T-helper 1 cell treated with Interleukin-12 subunit alpha and Interleukin-12 subunit beta and Interleukin-4 antibody, amounts not matched to agents 30 μg/mL and 1 μg/mL, for 36 hours (primary cell): ENCODE data around the gene CDH20.
"Not testable (repeated sequence)": the region's sequence is repeated elsewhere in the genome, so short reads cannot be mapped to it uniquely, and the experiment has no call there.

Source experiments
- H3K27ac Mint-ChIP-seq: one replicate; pipeline ENCODE4 v1.8.0; 2021; ENCODE audit warnings: mild to moderate bottlenecking, mixed read lengths
- H3K27me3 Mint-ChIP-seq: one replicate; pipeline ENCODE4 v1.8.0; 2021; ENCODE audit warnings: low read depth, mixed read lengths
- H3K36me3 Mint-ChIP-seq: one replicate; pipeline ENCODE4 v1.8.0; 2021; ENCODE audit warnings: low read depth, mixed read lengths
- H3K4me1 Mint-ChIP-seq: one replicate; pipeline ENCODE4 v1.8.0; 2021; ENCODE audit warnings: low read depth, mixed read lengths
- H3K4me3 Mint-ChIP-seq: one replicate; pipeline ENCODE4 v1.8.0; 2021; ENCODE audit warnings: mild to moderate bottlenecking, moderate library complexity, mixed read lengths
- H3K9me3 Mint-ChIP-seq: one replicate; pipeline ENCODE4 v1.8.0; 2021; ENCODE audit warnings: mixed read lengths

Gene CDH20

DNA sequence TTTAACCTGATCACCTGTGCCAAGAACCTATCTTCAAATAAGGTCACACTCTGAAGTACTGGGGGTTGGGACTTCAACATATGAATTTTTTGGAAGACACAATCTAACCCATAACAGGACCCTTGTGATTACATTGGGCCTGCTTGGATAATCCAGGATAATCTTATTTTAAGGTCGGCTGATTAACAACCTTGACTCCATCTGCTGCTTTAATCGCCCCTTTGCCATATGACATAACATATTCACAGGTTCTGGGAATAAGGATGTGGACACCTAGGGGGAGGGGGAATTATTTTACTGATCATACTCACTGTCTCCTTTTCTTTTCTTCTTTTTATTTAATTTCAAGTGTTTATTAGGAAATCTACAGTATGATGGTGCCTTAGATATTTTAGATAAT lies 34.8 kb downstream of the CDH20 start:
- Mint-ChIP-seq H3K4me1 (no peaks in the 10 kb centered on the region), H3K4me3 (no peak overlapping the region), H3K27ac (no peak overlapping the region), H3K9me3 (no peaks in the 10 kb centered on the region), H3K27me3 (no peaks in the 10 kb centered on the region), H3K36me3 (no peaks in the 10 kb centered on the region)

- not testable (repeated sequence) for H3K4me3 Mint-ChIP-seq, H3K36me3 Mint-ChIP-seq, H3K27me3 Mint-ChIP-seq, H3K4me1 Mint-ChIP-seq, H3K9me3 Mint-ChIP-seq, H3K27ac Mint-ChIP-seq
Measured at GRCh38 chr18:61369671-61370070, 36.4 kb downstream of the CDH20 start.

GRCh38 chr18:61371111-61371510 lies 37.9 kb downstream of the CDH20 start:
- Mint-ChIP-seq H3K9me3 (no peaks in the 10 kb centered on the region), H3K36me3 (no peaks in the 10 kb centered on the region), H3K4me1 (no peaks in the 10 kb centered on the region), H3K27ac (no peak overlapping the region), H3K4me3 (no peak overlapping the region), H3K27me3 (no peaks in the 10 kb centered on the region)

GRCh38 chr18:61379827-61380226 lies 46.6 kb downstream of the CDH20 start:
- no peaks in the 10 kb centered on the region for H3K4me1 Mint-ChIP-seq
- no peak overlapping the region for H3K4me3 Mint-ChIP-seq
- H3K36me3 Mint-ChIP-seq, result no peaks in the 10 kb centered on the region
- no peaks in the 10 kb centered on the region for H3K9me3 Mint-ChIP-seq
- H3K27ac Mint-ChIP-seq, result no peak overlapping the region
- H3K27me3 Mint-ChIP-seq, result no peaks in the 10 kb centered on the region

GRCh38 chr18:61388010-61388409 lies 54.8 kb downstream of the CDH20 start:
- no peaks in the 10 kb centered on the region for H3K27me3 Mint-ChIP-seq
- no peak overlapping the region for H3K27ac Mint-ChIP-seq
- H3K9me3 Mint-ChIP-seq, result no peaks in the 10 kb centered on the region
- H3K36me3 Mint-ChIP-seq, result no peaks in the 10 kb centered on the region
- no peak overlapping the region for H3K4me3 Mint-ChIP-seq
- no peaks in the 10 kb centered on the region for H3K4me1 Mint-ChIP-seq

- Mint-ChIP-seq H3K4me3 (no peak overlapping the region), H3K27ac (no peak overlapping the region), H3K9me3 (no peaks in the 10 kb centered on the region)
Measured at GRCh38 chr18:61394983-61395382, 61.8 kb downstream of the CDH20 start.

DNA sequence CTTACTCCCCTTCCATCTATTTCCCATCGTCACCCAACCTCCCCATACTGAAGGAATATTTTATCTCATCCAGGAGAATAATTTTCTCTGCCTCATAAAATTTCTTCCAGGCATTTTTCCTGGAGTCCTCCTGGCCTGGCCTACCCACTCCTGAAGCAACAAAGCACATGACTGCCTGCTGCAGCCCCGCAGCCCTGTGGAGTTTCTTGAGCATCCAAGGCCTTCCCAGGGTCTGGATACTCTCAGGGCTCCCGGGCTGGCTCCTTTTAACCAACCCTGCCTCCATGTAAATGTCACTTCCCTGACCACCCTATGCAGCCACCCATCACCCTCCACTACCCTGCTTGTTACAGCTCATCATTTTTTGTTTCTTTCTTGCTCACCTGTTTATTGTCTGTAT lies 64.0 kb downstream of the CDH20 start:
- no peaks in the 10 kb centered on the region for H3K9me3 Mint-ChIP-seq
- H3K27me3 Mint-ChIP-seq, result no peaks in the 10 kb centered on the region
- H3K4me1 Mint-ChIP-seq, result no peaks in the 10 kb centered on the region
- no peak overlapping the region for H3K27ac Mint-ChIP-seq
- no peaks in the 10 kb centered on the region for H3K36me3 Mint-ChIP-seq
- no peak overlapping the region for H3K4me3 Mint-ChIP-seq

More at GRCh38 chr18:61394983-61395382, 61.8 kb downstream of the CDH20 start:
- H3K4me1 Mint-ChIP-seq, result no peaks in the 10 kb centered on the region
- no peaks in the 10 kb centered on the region for H3K36me3 Mint-ChIP-seq
- H3K27me3 Mint-ChIP-seq, result no peaks in the 10 kb centered on the region

- no peak overlapping the region for H3K4me3 Mint-ChIP-seq
- H3K27ac Mint-ChIP-seq, result no peak overlapping the region
- H3K27me3 Mint-ChIP-seq, result no peaks in the 10 kb centered on the region
- no peaks in the 10 kb centered on the region for H3K36me3 Mint-ChIP-seq
- no peaks in the 10 kb centered on the region for H3K4me1 Mint-ChIP-seq
- no peaks in the 10 kb centered on the region for H3K9me3 Mint-ChIP-seq
Measured at GRCh38 chr18:61398961-61399705, 65.9 kb downstream of the CDH20 start.

DNA sequence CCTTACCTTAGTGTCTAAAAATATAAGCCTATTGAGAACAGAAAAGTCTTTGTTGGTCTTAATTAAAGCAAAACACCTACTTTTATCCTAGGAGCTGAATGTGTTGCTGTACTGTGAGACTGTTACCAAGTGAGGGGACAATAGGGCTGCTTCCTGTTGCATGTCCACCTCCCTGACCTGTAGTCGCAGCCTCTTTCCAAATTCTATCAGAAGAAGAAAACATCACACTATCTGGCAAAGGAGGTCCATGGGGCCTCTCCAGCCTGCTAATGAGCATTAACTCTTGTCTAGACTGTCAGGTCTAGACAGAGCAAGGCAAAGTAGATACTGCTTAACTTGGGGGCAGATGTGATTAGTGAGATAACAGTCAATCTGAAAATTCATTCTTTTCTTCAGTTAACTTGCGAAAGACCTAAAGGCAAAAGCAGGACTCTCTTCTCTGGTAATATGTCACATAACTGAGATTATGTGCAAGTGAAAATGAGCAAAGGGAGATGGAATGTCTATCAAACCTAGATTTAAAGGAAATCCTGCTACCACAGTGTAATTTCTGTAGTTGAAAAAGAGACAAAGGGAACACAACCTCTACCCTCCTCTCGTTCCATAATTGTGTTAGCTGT lies 66.9 kb downstream of the CDH20 start:
- no peaks in the 10 kb centered on the region for H3K9me3 Mint-ChIP-seq
- no peaks in the 10 kb centered on the region for H3K4me1 Mint-ChIP-seq
- H3K27ac Mint-ChIP-seq, result no peak overlapping the region
- no peaks in the 10 kb centered on the region for H3K27me3 Mint-ChIP-seq
- H3K36me3 Mint-ChIP-seq, result no peaks in the 10 kb centered on the region
- no peak overlapping the region for H3K4me3 Mint-ChIP-seq

- Mint-ChIP-seq H3K9me3 (no peaks in the 10 kb centered on the region), H3K27me3 (no peaks in the 10 kb centered on the region), H3K4me3 (no peak overlapping the region), H3K36me3 (no peaks in the 10 kb centered on the region), H3K4me1 (no peaks in the 10 kb centered on the region), H3K27ac (no peak overlapping the region)
Measured at GRCh38 chr18:61400716-61401115, 67.5 kb downstream of the CDH20 start.

- no peak overlapping the region for H3K27ac Mint-ChIP-seq
- H3K4me3 Mint-ChIP-seq, result no peak overlapping the region
- H3K27me3 Mint-ChIP-seq, result no peaks in the 10 kb centered on the region
- H3K36me3 Mint-ChIP-seq, result no peaks in the 10 kb centered on the region
- H3K9me3 Mint-ChIP-seq, result no peaks in the 10 kb centered on the region
- no peaks in the 10 kb centered on the region for H3K4me1 Mint-ChIP-seq
Measured at GRCh38 chr18:61402726-61403125, 69.5 kb downstream of the CDH20 start.

DNA sequence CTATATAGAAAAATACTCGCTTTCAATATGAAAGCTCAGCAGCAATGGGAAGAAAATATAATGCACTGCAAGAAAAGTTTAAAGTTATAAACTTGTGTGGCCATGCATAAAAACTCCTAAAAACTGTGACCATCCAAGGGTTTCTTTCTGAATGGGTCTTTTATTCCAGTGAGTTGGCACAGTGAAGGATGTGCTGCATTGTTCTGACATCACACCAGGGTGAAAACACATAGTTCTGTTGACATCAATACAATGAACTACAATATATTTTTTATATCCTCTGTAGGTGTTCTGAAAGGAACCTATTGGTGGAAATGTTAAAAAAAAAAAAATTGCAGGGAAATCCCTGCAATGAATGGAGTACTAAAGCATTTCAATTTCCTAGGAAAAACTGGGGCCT lies 80.2 kb downstream of the CDH20 start:
- Mint-ChIP-seq H3K4me1 (no peaks in the 10 kb centered on the region), H3K27ac (no peak overlapping the region), H3K9me3 (no peaks in the 10 kb centered on the region), H3K27me3 (no peaks in the 10 kb centered on the region), H3K4me3 (no peak overlapping the region), H3K36me3 (no peaks in the 10 kb centered on the region)

DNA sequence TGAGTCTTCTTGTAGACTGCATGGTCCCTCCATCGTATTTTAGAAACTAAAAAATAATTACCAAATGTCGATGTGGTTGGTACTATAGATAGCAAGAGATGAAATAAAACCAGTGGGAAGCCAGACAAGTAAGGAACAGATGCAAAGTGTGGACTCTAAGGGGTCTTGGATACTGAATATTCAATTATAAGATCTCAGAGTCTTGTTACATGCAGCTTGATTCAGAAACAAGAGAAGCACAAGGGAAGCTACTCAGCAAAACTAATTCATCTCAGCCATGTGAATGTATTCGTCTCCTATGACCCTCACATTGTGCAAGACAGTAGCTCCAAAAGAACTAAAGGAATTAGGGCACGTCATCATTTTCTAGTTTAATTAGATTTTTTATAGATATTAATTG lies 80.9 kb downstream of the CDH20 start:
- Mint-ChIP-seq H3K36me3 (no peaks in the 10 kb centered on the region), H3K27ac (no peak overlapping the region), H3K9me3 (no peaks in the 10 kb centered on the region), H3K27me3 (no peaks in the 10 kb centered on the region), H3K4me3 (no peak overlapping the region), H3K4me1 (no peaks in the 10 kb centered on the region)

GRCh38 chr18:61419763-61420162 lies 86.5 kb downstream of the CDH20 start:
- no peak overlapping the region for H3K27ac Mint-ChIP-seq
- H3K27me3 Mint-ChIP-seq, result no peaks in the 10 kb centered on the region
- no peaks in the 10 kb centered on the region for H3K4me1 Mint-ChIP-seq
- H3K9me3 Mint-ChIP-seq, result no peaks in the 10 kb centered on the region
- no peak overlapping the region for H3K4me3 Mint-ChIP-seq
- H3K36me3 Mint-ChIP-seq, result no peaks in the 10 kb centered on the region

DNA sequence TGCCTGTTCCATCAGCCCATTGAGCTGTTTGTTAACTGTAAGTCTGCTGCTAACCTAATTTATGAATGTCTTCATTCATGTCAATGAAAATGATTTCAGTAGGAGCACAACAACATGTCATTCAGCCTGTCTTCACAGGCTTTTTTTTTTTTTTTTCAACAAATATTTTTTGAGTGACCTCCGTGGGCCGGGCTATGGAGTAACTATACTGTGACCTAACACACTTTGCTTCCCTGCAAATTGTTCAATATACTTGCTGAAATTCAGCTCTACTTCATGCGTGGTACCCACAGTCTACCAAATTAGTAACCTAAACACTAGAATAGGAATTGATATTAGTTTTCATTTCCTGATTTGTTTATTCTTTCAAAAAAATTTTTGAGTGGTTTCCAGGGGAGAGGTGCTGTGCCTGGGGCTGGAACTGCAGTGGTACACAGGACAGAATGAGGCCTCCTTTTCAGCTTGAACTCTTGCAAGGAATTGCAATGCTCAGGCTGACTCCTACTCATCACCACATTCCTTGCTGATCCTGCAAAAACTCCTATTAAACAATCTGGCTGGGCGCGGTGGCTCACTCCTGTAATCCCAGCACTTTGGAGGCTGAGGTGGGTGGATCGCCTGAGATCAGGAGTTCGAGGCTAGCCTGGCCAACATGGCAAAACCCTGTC lies 87.1 kb downstream of the CDH20 start:
- Mint-ChIP-seq H3K36me3 (no peaks in the 10 kb centered on the region), H3K27ac (no peak overlapping the region), H3K4me3 (no peak overlapping the region), H3K27me3 (no peaks in the 10 kb centered on the region), H3K4me1 (no peaks in the 10 kb centered on the region), H3K9me3 (no peaks in the 10 kb centered on the region)
